H1 (cell line): ENCODE data around the gene SLC12A4. TPM values are rescaled to one million over a fixed set of nuclear protein-coding genes. Genes with fewer than 3 reads are reported as not detected.

Experiments
- BRCA1 ChIP-seq: IDR thresholded peaks from 2 replicates; pipeline ENCODE4 v1.6.1; 2012; ENCODE audit warnings: low read depth, low read length, improper control_type of control experiment
- CHD7 ChIP-seq: fragments of 300-600 bp; sonication (generic); IDR thresholded peaks from 2 replicates; pipeline ENCODE4 v1.7.1; 2012; ENCODE audit warnings: low read length, moderate library complexity, mild to moderate bottlenecking, inconsistent platforms; ENCODE audit not compliant: insufficient replicate concordance
- HDAC2 ChIP-seq, 2 experiments: fragments of 300-600 bp in 1 of 2; sonication (generic) in 1 of 2; IDR thresholded peaks; 2 replicates each; pipeline ENCODE4 v1.6.1; 2011 to 2012; ENCODE audit warnings: low read depth in 2 of 2, low read length in 2 of 2, mild to moderate bottlenecking in 2 of 2, moderate library complexity in 2 of 2, borderline replicate concordance in 1 of 2, inconsistent platforms in 1 of 2
- MAX ChIP-seq: IDR thresholded peaks from 2 replicates; pipeline ENCODE4 v1.6.1; 2012; ENCODE audit warnings: inconsistent platforms
- POLR2AphosphoS5 ChIP-seq: IDR thresholded peaks from 2 replicates; pipeline ENCODE4 v1.6.1; 2011; ENCODE audit warnings: low read depth, low read length
- SIN3A ChIP-seq, 2 experiments: IDR thresholded peaks in 1 of 2; conservative IDR thresholded peaks in 1 of 2; 2 replicates each; pipeline ENCODE4 v1.6.1; 2011 to 2012; ENCODE audit warnings: low read length in 2 of 2, improper control_type of control experiment in 1 of 2, low read depth in 1 of 2, mild to moderate bottlenecking in 1 of 2
- SIRT6 ChIP-seq: IDR thresholded peaks from one replicate; pipeline ENCODE4 v1.7.1; 2012; ENCODE audit warnings: low read length, inconsistent platforms
- SP1 ChIP-seq: IDR thresholded peaks from 2 replicates; pipeline ENCODE4 v1.6.1; 2011; ENCODE audit warnings: low read depth, low read length
- TAF7 ChIP-seq: optimal IDR thresholded peaks from 2 replicates; pipeline ENCODE3; 2011; ENCODE audit warnings: low read depth, mild to moderate bottlenecking, inconsistent platforms, low read length, moderate library complexity, borderline replicate concordance
- ZNF274 ChIP-seq: IDR thresholded peaks from 2 replicates; pipeline ENCODE4 v1.7.0; 2012; ENCODE audit warnings: low read length, borderline replicate concordance; ENCODE audit errors: extremely low read depth
- polyA plus RNA-seq, 7 experiments: library from polyadenylated mRNA; depleted of rRNA in 3 of 7; stranded (reverse) in 5 of 7; unstranded in 2 of 7; fragments of >200 nt in 5 of 7; fragments of 200-250 nt in 2 of 7; gene quantifications; 1 replicate in 5 of 7; 2 replicates in 1 of 7; 4 replicates in 1 of 7; pipeline versions ENCODE4 v1.2.1 to v1.2.3, GENCODE V29; 2011 to 2013; ENCODE audit warnings: missing spikeins in 2 of 7, mixed read lengths in 2 of 7
- total RNA-seq: library from RNA; stranded (reverse); fragmentation: NEBNext Ultra II Directional; extraction: Animal tissue kit (Norgen Biotek cat#: 25700); gene quantifications from 2 replicates; pipeline ENCODE4 v1.2.1, GENCODE V29; 2021

The SLC12A4 gene
- total and polyA plus RNA-seq, 2 of the 8 experiments (the other 6 are each of a cell fraction or from before 2014, with no cell fraction given) = 41.3 to 49.3 TPM

GRCh38 chr16:67964477-67965131 is 3.8 kb downstream of the SLC12A4 start (continued):
- TF ChIP-seq CHD7 = no peak
- no peak for TF ChIP-seq TAF7
- TF ChIP-seq MAX = no peak
- no peak for TF ChIP-seq ZNF274
- TF ChIP-seq BRCA1 = no peak
- TF ChIP-seq HDAC2 (IDR thresholded peaks at IDR 0.05; ENCODE audit: borderline replicate concordance in 1 of 2, low read depth in 2 of 2, low read length in 2 of 2) = no peak
- TF ChIP-seq POLR2AphosphoS5 = no peak
- no peak for TF ChIP-seq SIN3A (conservative IDR thresholded peaks at IDR 0.05 in 1 of 2, IDR thresholded peaks at IDR 0.05 in 1 of 2; ENCODE audit: low read depth in 1 of 2, low read length in 2 of 2)
- TF ChIP-seq SIRT6 = no peak
- TF ChIP-seq SP1 = no peak
